HCT116 (cell line): ENCODE measurements around the gene PRKCA. TPM values are rescaled to one million over a fixed set of nuclear protein-coding genes. Genes with fewer than 3 reads are reported as not detected.

ENCODE experiments used
- ATAC-seq: fragments of 200-7000 bp; cut with Tn5 transposase; 2 replicates; pipeline ENCODE4 v1.9.1; 2020; ENCODE audit warnings: mild to moderate bottlenecking, moderate library complexity
- BruUV-seq: library from RNA; stranded (reverse); fragments of 400-500 nt; replicated peaks from 2 replicates; lab custom pipeline; 2021; lab: Mats Ljungman, UMichigan
- CTCF ChIA-PET: fragments of 300-600 bp; sonication (Branson Sonifier 250); formaldehyde crosslinking; loops from one replicate; lab custom pipeline; 2021; ENCODE audit warnings: antibody characterized with exemption; lab: Charles Lee
- POLR2A ChIA-PET: fragments of 300-600, 350-600 bp; sonication (Branson Sonifier 250); formaldehyde crosslinking; loops from one replicate; lab custom pipeline; 2021; ENCODE audit warnings: antibody characterized with exemption; lab: Charles Lee
- RAD21 ChIA-PET, 2 experiments: fragments of 300-600 bp; sonication (Branson Sonifier 250); formaldehyde crosslinking; loops; one replicate each; lab custom pipeline; 2023; ENCODE audit warnings: low total read pairs in 2 of 2; ENCODE audit not compliant: uncharacterized antibody in 2 of 2, unreplicated experiment in 2 of 2, low non-redundant PET in 1 of 2; lab: Charles Lee
- DNase-seq: peaks from one replicate; pipeline ENCODE4 v3.0.0-alpha.2; 2010; ENCODE audit warnings: low read depth, low spot score
- H2AFZ ChIP-seq: fragments of 200-600 bp; shearing (Covaris generic), sonication (generic); 2 replicates; pipeline ENCODE4 v1.6.1; 2017; ENCODE audit warnings: low read depth, mixed run types, mixed read lengths, antibody characterized with exemption, low read length; ENCODE audit not compliant: poor library complexity, severe bottlenecking
- H3K27ac ChIP-seq: 2 replicates; pipeline ENCODE4 v1.5.1; 2012; ENCODE audit warnings: low read depth, low read length
- H3K27me3 ChIP-seq: fragments of 200-600 bp; sonication (generic); 2 replicates; pipeline ENCODE4 v1.6.1; 2016; ENCODE audit warnings: mixed run types, low read length, mixed read lengths; ENCODE audit not compliant: insufficient read depth
- H3K36me3 ChIP-seq, 2 experiments: fragments of 200-500 bp in 1 of 2; fragments of 200-600 bp in 1 of 2; sonication (Bioruptor generic) in 1 of 2; sonication (generic) in 1 of 2; 2 replicates each; pipeline versions ENCODE4 v1.5.1 to v1.6.1; 2014 to 2016; ENCODE audit warnings: low read length in 2 of 2, inconsistent platforms in 1 of 2, mixed read lengths in 1 of 2, mixed run types in 1 of 2; ENCODE audit not compliant: insufficient read depth in 2 of 2, control insufficient read depth in 1 of 2
- H3K4me1 ChIP-seq, 2 experiments: fragments of 200-600 bp in 1 of 2; sonication (generic) in 1 of 2; 2 replicates each; pipeline versions ENCODE4 v1.5.1 to v1.6.1; 2012 to 2017; ENCODE audit warnings: low read length in 2 of 2, inconsistent platforms in 1 of 2, mild to moderate bottlenecking in 1 of 2, mixed read lengths in 1 of 2, mixed run types in 1 of 2, moderate library complexity in 1 of 2; ENCODE audit not compliant: insufficient read depth in 2 of 2, control insufficient read depth in 1 of 2
- H3K4me2 ChIP-seq: fragments of 200-600 bp; sonication (generic); 2 replicates; pipeline ENCODE4 v1.6.1; 2017; ENCODE audit warnings: mixed run types, low read length, mixed read lengths
- H3K4me3 ChIP-seq, 2 experiments: fragments of 200-600 bp in 1 of 2; sonication (generic) in 1 of 2; replicated peaks in 1 of 2; 2 replicates each; pipeline ENCODE4 v1.5.1; 2011 to 2016; ENCODE audit warnings: low read length in 2 of 2, control low read depth in 1 of 2, low read depth in 1 of 2, mild to moderate bottlenecking in 1 of 2, mixed read lengths in 1 of 2, mixed run types in 1 of 2
- H3K79me2 ChIP-seq: fragments of 200-600 bp; sonication (generic); 2 replicates; pipeline ENCODE4 v1.6.1; 2017; ENCODE audit warnings: mild to moderate bottlenecking, mixed run types, low read length, moderate library complexity, mixed read lengths; ENCODE audit not compliant: insufficient read depth
- H3K9ac ChIP-seq: fragments of 200-600 bp; sonication (generic); 2 replicates; pipeline ENCODE4 v1.6.1; 2016; ENCODE audit warnings: low read length, mixed read lengths
- H3K9me2 ChIP-seq: fragments of 200-600 bp; sonication (generic), shearing (Covaris generic); 2 replicates; pipeline ENCODE4 v1.6.1; 2017; ENCODE audit warnings: mixed run types, mild to moderate bottlenecking, moderate library complexity; ENCODE audit not compliant: insufficient read depth
- H3K9me3 ChIP-seq, 2 experiments: fragments of 200-500 bp in 1 of 2; fragments of 200-600 bp in 1 of 2; sonication (Bioruptor generic) in 1 of 2; sonication (generic) in 1 of 2; 2 replicates each; pipeline ENCODE4 v1.6.1; 2014 to 2017; ENCODE audit warnings: low read length in 2 of 2, mixed read lengths in 2 of 2, inconsistent platforms in 1 of 2, low read depth in 1 of 2, mild to moderate bottlenecking in 1 of 2, mixed run types in 1 of 2, moderate library complexity in 1 of 2; ENCODE audit not compliant: control insufficient read depth in 1 of 2, insufficient read depth in 1 of 2
- H4K20me1 ChIP-seq: fragments of 200-600 bp; sonication (generic), shearing (Covaris generic); 2 replicates; pipeline ENCODE4 v1.6.1; 2017; ENCODE audit warnings: mixed run types, mild to moderate bottlenecking, moderate library complexity; ENCODE audit not compliant: insufficient read depth
- CEBPB ChIP-seq: IDR thresholded peaks from 2 replicates; pipeline ENCODE4 v1.6.1; 2012; ENCODE audit warnings: low read depth
- EZH2phosphoT487 ChIP-seq: fragments of 200-600 bp; IDR thresholded peaks from 2 replicates; pipeline ENCODE4 v1.6.1; 2018; ENCODE audit warnings: antibody characterized with exemption, borderline replicate concordance
- FOSL1 ChIP-seq: IDR thresholded peaks from 2 replicates; pipeline ENCODE4 v1.6.1; 2012; ENCODE audit warnings: low read depth
- POLR2A ChIP-seq: IDR thresholded peaks from 2 replicates; pipeline ENCODE4 v1.7.0; 2011; ENCODE audit warnings: borderline replicate concordance; ENCODE audit not compliant: insufficient read depth, insufficient read length; ENCODE audit errors: extremely low read depth
- POLR2AphosphoS5 ChIP-seq: IDR thresholded peaks from 2 replicates; pipeline ENCODE4 v1.6.1; 2011; ENCODE audit warnings: mild to moderate bottlenecking, low read depth, low read length, moderate library complexity
- RAD21 ChIP-seq: IDR thresholded peaks from 2 replicates; pipeline ENCODE4 v1.6.1; 2012; ENCODE audit warnings: low read depth, mild to moderate bottlenecking
- SP1 ChIP-seq: IDR thresholded peaks from 2 replicates; pipeline ENCODE4 v1.6.1; 2012; ENCODE audit warnings: low read depth
- SRF ChIP-seq: IDR thresholded peaks from 2 replicates; pipeline ENCODE4 v1.6.1; 2012; ENCODE audit warnings: low read depth
- YY1 ChIP-seq: IDR thresholded peaks from 2 replicates; pipeline ENCODE4 v1.6.1; 2011; ENCODE audit warnings: low read length, low read depth, moderate library complexity, mild to moderate bottlenecking; ENCODE audit not compliant: insufficient replicate concordance; ENCODE audit errors: extremely low read depth
- ZFX ChIP-seq: fragments of 450-650 bp; IDR thresholded peaks from 2 replicates; pipeline ENCODE4 v1.6.1; 2017
- ZNF274 ChIP-seq: fragments of 200-500 bp; sonication (Bioruptor generic); IDR thresholded peaks from 2 replicates; pipeline ENCODE4 v1.6.1; 2014; ENCODE audit warnings: mild to moderate bottlenecking, low read depth, low read length, inconsistent platforms
- intact Hi-C: fragments of 100-400 bp; cut with micrococcal nuclease; formaldehyde crosslinking; loops from 2 replicates; pipeline ENCODE4 v1.10.0; 2022
- total RNA-seq: library from RNA; stranded (reverse); gene quantifications from one replicate; pipeline ENCODE4 v1.2.1, GENCODE V29; 2021; ENCODE audit not compliant: unreplicated experiment
- TF ChIP-seq, protein P1 (sequence below): IDR thresholded peaks from 2 replicates; pipeline ENCODE4 v1.6.1; 2012; ENCODE audit warnings: low read depth
- TF ChIP-seq, protein P2 (sequence below), 3 experiments: fragments of 200-600 bp in 1 of 3; sonication (generic) in 1 of 3; IDR thresholded peaks in 2 of 3; conservative IDR thresholded peaks in 1 of 3; 2 replicates each; pipeline ENCODE4 v1.5.1; 2012 to 2017; ENCODE audit warnings: low read depth in 2 of 3, low read length in 2 of 3, antibody characterized with exemption in 1 of 3, borderline replicate concordance in 1 of 3, control low read depth in 1 of 3, mild to moderate bottlenecking in 1 of 3, mixed read lengths in 1 of 3, mixed run types in 1 of 3, moderate library complexity in 1 of 3; ENCODE audit not compliant: insufficient read depth in 1 of 3
- TF ChIP-seq, protein P3 (sequence below): IDR thresholded peaks from 2 replicates; pipeline ENCODE4 v1.6.1; 2012
- TF ChIP-seq, protein P4 (sequence below): IDR thresholded peaks from 2 replicates; pipeline ENCODE4 v1.6.1; 2012

The PRKCA gene
- total RNA-seq, 1 experiment from 2014 or later = 18.8 TPM

DNA sequence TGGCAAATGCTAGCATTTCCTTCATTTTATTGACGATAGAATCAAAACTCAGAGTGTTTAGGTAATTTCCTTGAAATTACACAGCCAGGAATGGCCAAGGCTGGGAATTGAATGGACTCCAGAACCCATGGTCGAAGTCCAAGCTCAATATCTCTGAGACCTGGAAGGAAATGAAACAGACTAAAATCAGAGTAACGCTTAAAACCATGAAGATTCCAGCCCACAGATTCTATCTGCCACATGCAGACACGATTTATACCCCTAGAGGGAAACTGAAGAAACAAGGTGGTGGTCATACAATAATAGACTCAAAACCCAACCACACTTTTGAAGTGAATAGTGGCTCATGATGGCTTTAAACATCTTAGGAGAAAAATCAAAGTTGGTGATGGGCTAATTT lies 95.6 kb downstream of the PRKCA start:
- H3K27ac ChIP-seq = no peak overlapping the region
- H3K4me1 ChIP-seq = no peaks in the 10 kb centered on the region
- ATAC-seq (no peak), DNase-seq (no peak)
- H3K9me3 ChIP-seq = 0 out of 4 replicates have a peak, but pooled peaks cover 0 to 3% of the 10 kb centered on the region in 2 experiments
- H3K79me2 ChIP-seq = no peaks in the 10 kb centered on the region
- H3K4me2 ChIP-seq = no peak overlapping the region
- H4K20me1 ChIP-seq = no peaks in the 10 kb centered on the region
- ChIA-PET RAD21 (no interaction called here), CTCF (no interaction called here), POLR2A (no interaction called here)
- no TSS peak for BruUV-seq
- H3K27me3 ChIP-seq = no peaks in the 10 kb centered on the region
- H3K36me3 ChIP-seq = no peaks in the 10 kb centered on the region
- no peak for TF ChIP-seq SP1
- no peak for TF ChIP-seq POLR2AphosphoS5
- TF ChIP-seq RAD21 = no peak
- TF ChIP-seq POLR2A = no peak
- TF ChIP-seq, protein P1, sequence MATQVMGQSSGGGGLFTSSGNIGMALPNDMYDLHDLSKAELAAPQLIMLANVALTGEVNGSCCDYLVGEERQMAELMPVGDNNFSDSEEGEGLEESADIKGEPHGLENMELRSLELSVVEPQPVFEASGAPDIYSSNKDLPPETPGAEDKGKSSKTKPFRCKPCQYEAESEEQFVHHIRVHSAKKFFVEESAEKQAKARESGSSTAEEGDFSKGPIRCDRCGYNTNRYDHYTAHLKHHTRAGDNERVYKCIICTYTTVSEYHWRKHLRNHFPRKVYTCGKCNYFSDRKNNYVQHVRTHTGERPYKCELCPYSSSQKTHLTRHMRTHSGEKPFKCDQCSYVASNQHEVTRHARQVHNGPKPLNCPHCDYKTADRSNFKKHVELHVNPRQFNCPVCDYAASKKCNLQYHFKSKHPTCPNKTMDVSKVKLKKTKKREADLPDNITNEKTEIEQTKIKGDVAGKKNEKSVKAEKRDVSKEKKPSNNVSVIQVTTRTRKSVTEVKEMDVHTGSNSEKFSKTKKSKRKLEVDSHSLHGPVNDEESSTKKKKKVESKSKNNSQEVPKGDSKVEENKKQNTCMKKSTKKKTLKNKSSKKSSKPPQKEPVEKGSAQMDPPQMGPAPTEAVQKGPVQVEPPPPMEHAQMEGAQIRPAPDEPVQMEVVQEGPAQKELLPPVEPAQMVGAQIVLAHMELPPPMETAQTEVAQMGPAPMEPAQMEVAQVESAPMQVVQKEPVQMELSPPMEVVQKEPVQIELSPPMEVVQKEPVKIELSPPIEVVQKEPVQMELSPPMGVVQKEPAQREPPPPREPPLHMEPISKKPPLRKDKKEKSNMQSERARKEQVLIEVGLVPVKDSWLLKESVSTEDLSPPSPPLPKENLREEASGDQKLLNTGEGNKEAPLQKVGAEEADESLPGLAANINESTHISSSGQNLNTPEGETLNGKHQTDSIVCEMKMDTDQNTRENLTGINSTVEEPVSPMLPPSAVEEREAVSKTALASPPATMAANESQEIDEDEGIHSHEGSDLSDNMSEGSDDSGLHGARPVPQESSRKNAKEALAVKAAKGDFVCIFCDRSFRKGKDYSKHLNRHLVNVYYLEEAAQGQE = no peak
- H3K9ac ChIP-seq = no peak overlapping the region
- H3K9me2 ChIP-seq = no peaks in the 10 kb centered on the region
- intact Hi-C loops = no loop called here
- no peak overlapping the region for H3K4me3 ChIP-seq
- H2AFZ ChIP-seq = no peak overlapping the region

DNA sequence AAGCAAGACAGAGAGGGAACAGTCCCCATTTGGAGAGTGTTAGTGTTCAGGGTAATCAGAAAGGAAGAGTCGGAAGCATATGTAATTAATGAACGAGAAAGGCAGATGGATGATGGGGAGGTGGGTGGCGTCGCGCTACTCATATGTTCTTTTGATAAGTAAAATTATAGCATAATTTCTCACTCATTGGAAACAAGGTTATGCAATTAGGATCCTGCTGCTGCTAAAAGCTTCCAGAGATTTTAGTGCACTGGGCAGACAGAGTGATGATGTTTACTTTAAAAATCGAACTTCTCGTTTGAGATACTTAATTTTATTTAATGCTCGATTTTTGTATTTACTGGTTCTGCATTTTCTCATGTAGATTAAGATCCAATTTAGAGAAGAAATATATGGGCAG lies 96.2 kb downstream of the PRKCA start:
- no peaks in the 10 kb centered on the region for H3K79me2 ChIP-seq
- POLR2A ChIA-PET = no interaction called here
- H3K27me3 ChIP-seq = no peaks in the 10 kb centered on the region
- RAD21 ChIA-PET = no interaction called here
- no peaks in the 10 kb centered on the region for H3K4me1 ChIP-seq
- ATAC-seq = no peak
- BruUV-seq = no TSS peak
- no peak overlapping the region for H2AFZ ChIP-seq
- no peak overlapping the region for H3K27ac ChIP-seq
- no peaks in the 10 kb centered on the region for H3K36me3 ChIP-seq
- no peak overlapping the region for H3K4me2 ChIP-seq
- no peak for DNase-seq
- intact Hi-C loops = no loop called here
- 0 out of 4 replicates have a peak, but pooled peaks cover 0 to 3% of the 10 kb centered on the region in 2 experiments for H3K9me3 ChIP-seq
- CTCF ChIA-PET = no interaction called here
- no peak overlapping the region for H3K9ac ChIP-seq
- no peaks in the 10 kb centered on the region for H4K20me1 ChIP-seq
- H3K4me3 ChIP-seq = no peak overlapping the region
- H3K9me2 ChIP-seq = no peaks in the 10 kb centered on the region
- TF ChIP-seq ZFX (no peak), RAD21 (no peak), SRF (no peak), FOSL1 (no peak), ZNF274 (no peak), YY1 (no peak), CEBPB (no peak), EZH2phosphoT487 (no peak)
- TF ChIP-seq, protein P2, sequence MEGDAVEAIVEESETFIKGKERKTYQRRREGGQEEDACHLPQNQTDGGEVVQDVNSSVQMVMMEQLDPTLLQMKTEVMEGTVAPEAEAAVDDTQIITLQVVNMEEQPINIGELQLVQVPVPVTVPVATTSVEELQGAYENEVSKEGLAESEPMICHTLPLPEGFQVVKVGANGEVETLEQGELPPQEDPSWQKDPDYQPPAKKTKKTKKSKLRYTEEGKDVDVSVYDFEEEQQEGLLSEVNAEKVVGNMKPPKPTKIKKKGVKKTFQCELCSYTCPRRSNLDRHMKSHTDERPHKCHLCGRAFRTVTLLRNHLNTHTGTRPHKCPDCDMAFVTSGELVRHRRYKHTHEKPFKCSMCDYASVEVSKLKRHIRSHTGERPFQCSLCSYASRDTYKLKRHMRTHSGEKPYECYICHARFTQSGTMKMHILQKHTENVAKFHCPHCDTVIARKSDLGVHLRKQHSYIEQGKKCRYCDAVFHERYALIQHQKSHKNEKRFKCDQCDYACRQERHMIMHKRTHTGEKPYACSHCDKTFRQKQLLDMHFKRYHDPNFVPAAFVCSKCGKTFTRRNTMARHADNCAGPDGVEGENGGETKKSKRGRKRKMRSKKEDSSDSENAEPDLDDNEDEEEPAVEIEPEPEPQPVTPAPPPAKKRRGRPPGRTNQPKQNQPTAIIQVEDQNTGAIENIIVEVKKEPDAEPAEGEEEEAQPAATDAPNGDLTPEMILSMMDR (IDR thresholded peaks at IDR 0.05 in 2 of 3, conservative IDR thresholded peaks at IDR 0.05 in 1 of 3; ENCODE audit: borderline replicate concordance in 1 of 3, insufficient read depth in 1 of 3, low read depth in 2 of 3, low read length in 2 of 3) = no peak
- TF ChIP-seq, protein P3, sequence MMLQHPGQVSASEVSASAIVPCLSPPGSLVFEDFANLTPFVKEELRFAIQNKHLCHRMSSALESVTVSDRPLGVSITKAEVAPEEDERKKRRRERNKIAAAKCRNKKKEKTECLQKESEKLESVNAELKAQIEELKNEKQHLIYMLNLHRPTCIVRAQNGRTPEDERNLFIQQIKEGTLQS = no peak
- TF ChIP-seq, protein P4, sequence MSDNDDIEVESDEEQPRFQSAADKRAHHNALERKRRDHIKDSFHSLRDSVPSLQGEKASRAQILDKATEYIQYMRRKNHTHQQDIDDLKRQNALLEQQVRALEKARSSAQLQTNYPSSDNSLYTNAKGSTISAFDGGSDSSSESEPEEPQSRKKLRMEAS = no peak
